Calu3 (cell line): Measurements from ENCODE around the gene B4GALT5. TPM values are rescaled to one million over a fixed set of nuclear protein-coding genes. Genes with fewer than 3 reads are reported as not detected.

ENCODE experiments used
- BruUV-seq: library from RNA; stranded (reverse); fragments of 400-500 nt; replicated peaks from 2 replicates; lab custom pipeline; 2021; lab: Mats Ljungman, UMichigan
- CTCF ChIA-PET: fragments of 300-600 bp; sonication (Branson Sonifier 250); formaldehyde crosslinking; loops from one replicate; lab custom pipeline; 2022; ENCODE audit warnings: antibody characterized with exemption; lab: Charles Lee
- DNase-seq: peaks from one replicate; pipeline ENCODE4 v3.0.0; 2022
- H3K27ac Mint-ChIP-seq: one replicate; pipeline ENCODE4 v1.8.0; 2022; ENCODE audit warnings: mixed read lengths; ENCODE audit not compliant: unreplicated experiment
- H3K27me3 Mint-ChIP-seq: one replicate; pipeline ENCODE4 v1.8.0; 2022; ENCODE audit warnings: mixed read lengths; ENCODE audit not compliant: unreplicated experiment
- H3K36me3 Mint-ChIP-seq: one replicate; pipeline ENCODE4 v1.8.0; 2022; ENCODE audit warnings: mild to moderate bottlenecking, moderate library complexity, mixed read lengths; ENCODE audit not compliant: insufficient read depth, unreplicated experiment
- H3K4me1 Mint-ChIP-seq: one replicate; pipeline ENCODE4 v1.8.0; 2022; ENCODE audit warnings: mild to moderate bottlenecking, low read depth, mixed read lengths; ENCODE audit not compliant: unreplicated experiment
- H3K4me3 Mint-ChIP-seq: one replicate; pipeline ENCODE4 v1.8.0; 2022; ENCODE audit warnings: mild to moderate bottlenecking, low read depth, moderate library complexity, mixed read lengths; ENCODE audit not compliant: unreplicated experiment
- H3K9me3 Mint-ChIP-seq: one replicate; pipeline ENCODE4 v1.8.0; 2022; ENCODE audit warnings: low read depth, mixed read lengths; ENCODE audit not compliant: unreplicated experiment
- CTCF ChIP-seq: fragments of 200-600 bp; IDR thresholded peaks from one replicate; pipeline ENCODE4 v1.8.0; 2022; ENCODE audit warnings: antibody characterized with exemption; ENCODE audit not compliant: unreplicated experiment
- intact Hi-C: fragments of 100-400 bp; cut with micrococcal nuclease; formaldehyde crosslinking; loops from one replicate; pipeline ENCODE4 v1.10.0; 2022; ENCODE audit not compliant: unreplicated experiment
- total RNA-seq: library from RNA; stranded (reverse); gene quantifications from 2 replicates; pipeline ENCODE4 v1.2.3, GENCODE V29; 2022

B4GALT5 gene
- total RNA-seq, 1 experiment from 2014 or later: 117 TPM

GRCh38 chr20:49644980-49645565 lies 68.6 kb downstream of the B4GALT5 start:
- Mint-ChIP-seq H3K27me3 (no peaks in the 10 kb centered on the region), H3K4me1 (peaks cover 28% of the 10 kb centered on the region), H3K36me3 (peaks cover 51% of the 10 kb centered on the region), H3K9me3 (no peaks in the 10 kb centered on the region), H3K27ac (no peak overlapping the region), H3K4me3 (no peak overlapping the region)
- CTCF ChIA-PET: interaction anchor here (0.9 to 1.0 kb wide), 2 partner anchors 9 to 20 kb away, joined by 3 to 4 read pairs; no protein-coding TSS in a partner anchor
- no TSS peak for BruUV-seq
- intact Hi-C loops: loop anchor here (5.0 kb wide), 1 partner anchor 32 kb away; no protein-coding TSS in a partner anchor
- no peak for DNase-seq
- TF ChIP-seq CTCF: no peak

- DNase-seq: no peak
- peaks cover 51% of the 10 kb centered on the region for H3K36me3 Mint-ChIP-seq
- CTCF ChIA-PET: interaction anchor here (1.2 to 1.5 kb wide), 3 partner anchors 27 to 203 kb away, joined by 3 read pairs; no protein-coding TSS in a partner anchor
- no peak for TF ChIP-seq CTCF
- H3K27ac Mint-ChIP-seq: no peak overlapping the region
- intact Hi-C loops: loop anchor here (1.0 to 5.0 kb wide), 2 partner anchors 32 to 34 kb away; no protein-coding TSS in a partner anchor
- H3K9me3 Mint-ChIP-seq: no peaks in the 10 kb centered on the region
- no peak overlapping the region for H3K4me3 Mint-ChIP-seq
- H3K4me1 Mint-ChIP-seq: peaks cover 24% of the 10 kb centered on the region
- no TSS peak for BruUV-seq
- H3K27me3 Mint-ChIP-seq: no peaks in the 10 kb centered on the region
Measured at GRCh38 chr20:49642816-49643215, 70.9 kb downstream of the B4GALT5 start.

GRCh38 chr20:49641683-49642656 lies 71.7 kb downstream of the B4GALT5 start:
- peak; percentile 56 for DNase-seq
- CTCF ChIA-PET: interaction anchor here (0.5 to 1.7 kb wide), 12 partner anchors 9 to 204 kb away, joined by 3 to 6 read pairs (median 3); partner anchors contain the start of gene SLC9A8
- intact Hi-C loops: loop anchor here (1.0 to 5.0 kb wide), 2 partner anchors 31 to 35 kb away; no protein-coding TSS in a partner anchor
- no peak overlapping the region for H3K4me3 Mint-ChIP-seq
- peaks cover 19% of the 10 kb centered on the region for H3K4me1 Mint-ChIP-seq
- H3K36me3 Mint-ChIP-seq: peaks cover 57% of the 10 kb centered on the region
- no peaks in the 10 kb centered on the region for H3K9me3 Mint-ChIP-seq
- H3K27me3 Mint-ChIP-seq: no peaks in the 10 kb centered on the region
- BruUV-seq: no TSS peak
- peak overlapping the region; percentile 37 for H3K27ac Mint-ChIP-seq
- TF ChIP-seq CTCF: no peak

- H3K4me1 Mint-ChIP-seq: peaks cover 14% of the 10 kb centered on the region
- intact Hi-C loops: no loop called here
- no peak overlapping the region for H3K27ac Mint-ChIP-seq
Measured at GRCh38 chr20:49637046-49637637, 76.5 kb downstream of the B4GALT5 start.

More at GRCh38 chr20:49637046-49637637, 76.5 kb downstream of the B4GALT5 start:
- no TSS peak for BruUV-seq
- no peak for DNase-seq
- Mint-ChIP-seq H3K9me3 (no peaks in the 10 kb centered on the region), H3K27me3 (no peaks in the 10 kb centered on the region), H3K4me3 (no peak overlapping the region), H3K36me3 (peaks cover 68% of the 10 kb centered on the region)
- CTCF ChIA-PET: interaction anchor here (0.7 to 1.5 kb wide), 2 partner anchors 8 to 191 kb away, joined by 3 to 4 read pairs; no protein-coding TSS in a partner anchor
- no peak for TF ChIP-seq CTCF
